HepG2 (cell line): ENCODE measurements around the gene RHEBL1. TPM values are rescaled to one million over a fixed set of nuclear protein-coding genes. Genes with fewer than 3 reads are reported as not detected.

ENCODE experiments used
- ATAC-seq: fragments of 200-7000 bp; cut with Tn5 transposase; 3 replicates; pipeline ENCODE4 v1.9.1; 2020; ENCODE audit warnings: mild to moderate bottlenecking, moderate library complexity
- BruUV-seq: library from RNA; stranded (reverse); fragments of 400-500 nt; replicated peaks from 2 replicates; lab custom pipeline; 2021; lab: Mats Ljungman, UMichigan
- CTCF ChIA-PET: fragments of 300-600 bp; formaldehyde crosslinking; extraction: SDS; loops from one replicate; lab custom pipeline; 2021; ENCODE audit warnings: low total read pairs, inconsistent platforms, low intra/inter-chr PET ratio; lab: Yijun Ruan, JAX
- POLR2A ChIA-PET: fragments of 350-600 bp; sonication (Branson Sonifier 250); formaldehyde crosslinking; loops from one replicate; lab custom pipeline; 2020; ENCODE audit warnings: antibody characterized with exemption, inconsistent platforms; lab: Yijun Ruan, JAX
- DNase-seq: peaks from one replicate; pipeline ENCODE4 v3.0.0-alpha.2; 2015; ENCODE audit warnings: low spot score
- FAIRE-seq: peaks from 3 replicates; lab custom pipeline; 2011; peaks lifted over from hg19 to GRCh38; lab: Jason Lieb, UNC
- H2AFZ ChIP-seq: one replicate; pipeline ENCODE4 v1.6.1; 2011; ENCODE audit warnings: low read length, inconsistent platforms
- H3K27ac ChIP-seq: fragments of 300-600 bp; 3 replicates; pipeline ENCODE4 v1.8.0; 2011; ENCODE audit warnings: mixed run types, mild to moderate bottlenecking, mixed read lengths, low read length, inconsistent platforms; ENCODE audit not compliant: insufficient read depth; ENCODE audit errors: extremely low read length
- H3K27me3 ChIP-seq, 2 experiments: fragments of 200-600 bp in 1 of 2; 2 replicates in 1 of 2; 3 replicates in 1 of 2; pipeline versions ENCODE4 v1.6.0 to v1.8.0; 2011; ENCODE audit warnings: low read length in 2 of 2, mild to moderate bottlenecking in 2 of 2, moderate library complexity in 2 of 2, inconsistent platforms in 1 of 2; ENCODE audit not compliant: insufficient read depth in 2 of 2, control insufficient read depth in 1 of 2
- H3K36me3 ChIP-seq, 2 experiments: fragments of 200-600 bp in 1 of 2; replicated peaks in 1 of 2; 2 replicates in 1 of 2; 3 replicates in 1 of 2; pipeline versions ENCODE4 v1.5.1 to v1.8.0; 2011; ENCODE audit warnings: low read length in 2 of 2, inconsistent platforms in 1 of 2; ENCODE audit not compliant: insufficient read depth in 2 of 2, control insufficient read depth in 1 of 2
- H3K4me1 ChIP-seq: 2 replicates; pipeline ENCODE4 v1.5.1; 2012; ENCODE audit warnings: low read length, inconsistent platforms; ENCODE audit not compliant: insufficient read depth
- H3K4me2 ChIP-seq: 2 replicates; pipeline ENCODE4 v1.6.0; 2011; ENCODE audit warnings: low read depth, low read length, inconsistent platforms
- H3K4me3 ChIP-seq, 3 experiments: fragments of 200-600 bp in 1 of 3; sonication (generic), shearing (Covaris generic) in 1 of 3; replicated peaks in 1 of 3; 2 replicates each; pipeline ENCODE4 v1.5.1; 2011 to 2016; ENCODE audit warnings: low read length in 3 of 3, inconsistent platforms in 2 of 3, low read depth in 2 of 3, mild to moderate bottlenecking in 2 of 3, control low read depth in 1 of 3, mixed read lengths in 1 of 3; ENCODE audit not compliant: insufficient read depth in 1 of 3
- H3K79me2 ChIP-seq: one replicate; pipeline ENCODE4 v1.6.1; 2011; ENCODE audit warnings: low read length, inconsistent platforms; ENCODE audit not compliant: insufficient read depth
- H3K9ac ChIP-seq: 2 replicates; pipeline ENCODE4 v1.6.0; 2011; ENCODE audit warnings: mild to moderate bottlenecking, low read depth, low read length, inconsistent platforms; ENCODE audit not compliant: insufficient read depth
- H3K9me3 ChIP-seq: 2 replicates; pipeline ENCODE4 v1.5.1; 2012; ENCODE audit warnings: mild to moderate bottlenecking, low read length
- H4K20me1 ChIP-seq: 2 replicates; pipeline ENCODE4 v1.6.0; 2011; ENCODE audit warnings: inconsistent platforms, mild to moderate bottlenecking, low read length, moderate library complexity; ENCODE audit not compliant: insufficient read depth
- ATRX ChIP-seq: sonication (generic); formaldehyde crosslinking; IDR thresholded peaks from 2 replicates; pipeline ENCODE4 v1.4.0; 2020; ENCODE audit warnings: missing genetic modification reagents, borderline replicate concordance
- HNRNPLL ChIP-seq: fragments of 200-400 bp; formaldehyde crosslinking; IDR thresholded peaks from 2 replicates; pipeline ENCODE4 v1.6.1; 2017; ENCODE audit warnings: mild to moderate bottlenecking, low read depth, low read length; ENCODE audit not compliant: poor library complexity, severe bottlenecking
- MBNL3 ChIP-seq: fragments of 250-450 bp; sonication (Bioruptor Pico); conservative IDR thresholded peaks from 2 replicates; pipeline ENCODE4 v1.8.0; 2022; ENCODE audit warnings: mild to moderate bottlenecking, inconsistent platforms
- NFKB2 ChIP-seq: sonication (generic); formaldehyde crosslinking; IDR thresholded peaks from 2 replicates; pipeline ENCODE4 v1.4.0; 2020; ENCODE audit warnings: missing genetic modification reagents, borderline replicate concordance
- SAFB2 ChIP-seq: sonication (generic); formaldehyde crosslinking; IDR thresholded peaks from 2 replicates; pipeline ENCODE4 v1.5.1; 2020; ENCODE audit warnings: missing genetic modification reagents, low read depth, mild to moderate bottlenecking, borderline replicate concordance
- SMC3 ChIP-seq: IDR thresholded peaks from 2 replicates; pipeline ENCODE4 v1.6.1; 2011; ENCODE audit warnings: low read length, improper control_type of control experiment
- STAG1 ChIP-seq: sonication (generic); formaldehyde crosslinking; IDR thresholded peaks from 2 replicates; pipeline ENCODE4 v1.4.0; 2020; ENCODE audit warnings: missing genetic modification reagents
- ZNF7 ChIP-seq: IDR thresholded peaks from 2 replicates; pipeline ENCODE4 v1.6.1; 2016; ENCODE audit warnings: missing biosample characterization, missing genetic modification reagents
- WGBS: methylation state at CpG from one replicate; pipeline ENCODE4 v1.1.6; 2017; ENCODE audit warnings: low lambda C conversion rate; 5-methylcytosine and 5-hydroxymethylcytosine counted together
- in situ Hi-C: cut with HindIII; loops from 2 replicates; pipeline ENCODE4 v1.10.0; 2017; ENCODE audit warnings: low pct_unique_long_range_greater_than_20kb; ENCODE audit not compliant: extremely low pct_ligation_motif_present
- intact Hi-C: fragments of 100-400 bp; cut with micrococcal nuclease; formaldehyde crosslinking; loops from one replicate; pipeline ENCODE4 v1.10.0; 2022; ENCODE audit not compliant: unreplicated experiment
- polyA plus RNA-seq, 8 experiments: library from polyadenylated mRNA; depleted of rRNA in 3 of 8; stranded (reverse) in 7 of 8; unstranded in 1 of 8; fragments of >200 nt; fragmentation: Illumina TruSeq in 4 of 8; extraction: Trizol in 4 of 8; gene quantifications; 2 replicates each; pipeline versions ENCODE4 v1.2.1 to v1.2.3, GENCODE V29; 2011 to 2016; ENCODE audit warnings: low read depth in 4 of 8, missing spikeins in 1 of 8, mixed read lengths in 1 of 8; ENCODE audit not compliant: insufficient read depth in 1 of 8
- total RNA-seq, 5 experiments: library from RNA; depleted of rRNA; stranded (reverse); fragments of >200 nt; fragmentation: Illumina TruSeq; extraction: Trizol; gene quantifications; 2 replicates each; pipeline ENCODE4 v1.2.3, GENCODE V29; 2016; ENCODE audit warnings: low read depth in 1 of 5
- TF ChIP-seq, protein P1 (sequence below): sonication (generic); formaldehyde crosslinking; IDR thresholded peaks from 2 replicates; pipeline ENCODE4 v1.5.0; 2020; ENCODE audit warnings: missing genetic modification reagents, mild to moderate bottlenecking, borderline replicate concordance
- TF ChIP-seq, protein P2 (sequence below), 2 experiments: sonication (generic) in 1 of 2; formaldehyde crosslinking in 1 of 2; IDR thresholded peaks; 2 replicates each; pipeline versions ENCODE4 v1.4.0 to v1.6.1; 2018 to 2020; ENCODE audit warnings: missing genetic modification reagents in 2 of 2, borderline replicate concordance in 1 of 2, low read depth in 1 of 2, mild to moderate bottlenecking in 1 of 2, missing biosample characterization in 1 of 2
- TF ChIP-seq, protein P3 (sequence below): sonication (generic); formaldehyde crosslinking; IDR thresholded peaks from 2 replicates; pipeline ENCODE4 v1.5.0; 2020; ENCODE audit warnings: mild to moderate bottlenecking, missing genetic modification reagents, moderate library complexity

RHEBL1 gene
- total and polyA plus RNA-seq, 2 of the 13 experiments (the other 11 are each of a cell fraction or from before 2014, with no cell fraction given) = 1.4 to 2.5 TPM

DNA sequence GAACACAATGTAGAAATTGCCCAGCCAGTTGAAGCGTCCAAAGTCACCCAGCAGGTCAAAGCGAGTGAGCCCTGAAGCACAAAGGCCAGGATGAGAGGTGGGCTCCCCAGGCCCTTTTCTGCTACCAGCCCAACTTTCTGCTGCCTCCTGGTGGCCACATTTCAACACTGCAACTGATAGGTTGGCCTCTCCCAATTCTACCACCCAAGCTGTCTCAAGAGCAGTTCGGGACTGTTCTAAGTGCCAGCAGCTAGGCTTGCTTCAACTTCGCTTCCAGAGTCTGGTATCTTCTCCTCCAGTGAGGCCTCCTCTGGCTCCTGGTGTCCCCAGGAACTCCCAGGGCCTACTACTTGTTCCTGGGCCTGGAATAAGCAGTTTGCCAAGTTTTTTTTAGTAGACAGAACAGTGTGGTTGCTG, 28.3 kb upstream of the RHEBL1 start:
- H3K4me1 ChIP-seq = peaks cover 11% of the 10 kb centered on the region; the same call in 1 of the 2 replicates
- BruUV-seq = no TSS peak
- H3K9ac ChIP-seq = no peak overlapping the region
- no peak overlapping the region for H2AFZ ChIP-seq
- in situ Hi-C loops (no loop called here), intact Hi-C loops (loop anchor here (1.0 kb wide), 1 partner anchor 34 kb away; no protein-coding TSS in a partner anchor)
- no peak overlapping the region for H3K4me2 ChIP-seq
- H3K9me3 ChIP-seq = no peaks in the 10 kb centered on the region
- peak; percentile 65 for ATAC-seq
- peaks cover 9 to 34% of the 10 kb centered on the region in 2 experiments; a peak in 4 of 5 replicates for H3K36me3 ChIP-seq
- CTCF ChIA-PET = interaction anchor here (1.3 to 1.5 kb wide), 2 partner anchors 10 to 34 kb away, joined by 6 to 9 read pairs; no protein-coding TSS in a partner anchor
- no peaks in the 10 kb centered on the region for H3K79me2 ChIP-seq
- H3K4me3 ChIP-seq = no peak overlapping the region
- no peak overlapping the region for H3K27ac ChIP-seq
- POLR2A ChIA-PET = interaction anchor here (1.2 kb wide), 1 partner anchor 28 kb away, joined by 3 read pairs; the partner anchor contains the start of gene RHEBL1
- peaks cover 3 to 20% of the 10 kb centered on the region in 2 experiments; a peak in 4 of 5 replicates for H3K27me3 ChIP-seq
- 43% methylated on average over 4 of the region's 4 CpGs for WGBS
- peaks cover 5% of the 10 kb centered on the region; the same call in 1 of the 2 replicates for H4K20me1 ChIP-seq
- peak; percentile 28 for DNase-seq
- FAIRE-seq = peak; percentile 55
- TF ChIP-seq SAFB2 (no peak), SMC3 (peak; percentile 69), NFKB2 (CRISPR knock-in tag) (peak; percentile 38; the same call in 1 of the 2 replicates), ATRX (no peak), STAG1 (CRISPR knock-in tag) (peak; percentile 53), ZNF7 (CRISPR knock-in tag) (peak; percentile 94), HNRNPLL (no peak), MBNL3 (CRISPR knock-in tag) (no peak)
- TF ChIP-seq, protein P1, sequence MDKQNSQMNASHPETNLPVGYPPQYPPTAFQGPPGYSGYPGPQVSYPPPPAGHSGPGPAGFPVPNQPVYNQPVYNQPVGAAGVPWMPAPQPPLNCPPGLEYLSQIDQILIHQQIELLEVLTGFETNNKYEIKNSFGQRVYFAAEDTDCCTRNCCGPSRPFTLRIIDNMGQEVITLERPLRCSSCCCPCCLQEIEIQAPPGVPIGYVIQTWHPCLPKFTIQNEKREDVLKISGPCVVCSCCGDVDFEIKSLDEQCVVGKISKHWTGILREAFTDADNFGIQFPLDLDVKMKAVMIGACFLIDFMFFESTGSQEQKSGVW (CRISPR knock-in tag) = no peak
- TF ChIP-seq, protein P2, sequence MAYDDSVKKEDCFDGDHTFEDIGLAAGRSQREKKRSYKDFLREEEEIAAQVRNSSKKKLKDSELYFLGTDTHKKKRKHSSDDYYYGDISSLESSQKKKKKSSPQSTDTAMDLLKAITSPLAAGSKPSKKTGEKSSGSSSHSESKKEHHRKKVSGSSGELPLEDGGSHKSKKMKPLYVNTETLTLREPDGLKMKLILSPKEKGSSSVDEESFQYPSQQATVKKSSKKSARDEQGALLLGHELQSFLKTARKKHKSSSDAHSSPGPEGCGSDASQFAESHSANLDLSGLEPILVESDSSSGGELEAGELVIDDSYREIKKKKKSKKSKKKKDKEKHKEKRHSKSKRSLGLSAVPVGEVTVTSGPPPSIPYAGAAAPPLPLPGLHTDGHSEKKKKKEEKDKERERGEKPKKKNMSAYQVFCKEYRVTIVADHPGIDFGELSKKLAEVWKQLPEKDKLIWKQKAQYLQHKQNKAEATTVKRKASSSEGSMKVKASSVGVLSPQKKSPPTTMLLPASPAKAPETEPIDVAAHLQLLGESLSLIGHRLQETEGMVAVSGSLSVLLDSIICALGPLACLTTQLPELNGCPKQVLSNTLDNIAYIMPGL (CRISPR knock-in tag; IDR thresholded peaks at IDR 0.05; ENCODE audit: borderline replicate concordance in 1 of 2, low read depth in 1 of 2) = 0 out of 4 replicates have a peak, but pooled peaks of 1 of the 2 experiments have one; percentile 35
- TF ChIP-seq, protein P3, sequence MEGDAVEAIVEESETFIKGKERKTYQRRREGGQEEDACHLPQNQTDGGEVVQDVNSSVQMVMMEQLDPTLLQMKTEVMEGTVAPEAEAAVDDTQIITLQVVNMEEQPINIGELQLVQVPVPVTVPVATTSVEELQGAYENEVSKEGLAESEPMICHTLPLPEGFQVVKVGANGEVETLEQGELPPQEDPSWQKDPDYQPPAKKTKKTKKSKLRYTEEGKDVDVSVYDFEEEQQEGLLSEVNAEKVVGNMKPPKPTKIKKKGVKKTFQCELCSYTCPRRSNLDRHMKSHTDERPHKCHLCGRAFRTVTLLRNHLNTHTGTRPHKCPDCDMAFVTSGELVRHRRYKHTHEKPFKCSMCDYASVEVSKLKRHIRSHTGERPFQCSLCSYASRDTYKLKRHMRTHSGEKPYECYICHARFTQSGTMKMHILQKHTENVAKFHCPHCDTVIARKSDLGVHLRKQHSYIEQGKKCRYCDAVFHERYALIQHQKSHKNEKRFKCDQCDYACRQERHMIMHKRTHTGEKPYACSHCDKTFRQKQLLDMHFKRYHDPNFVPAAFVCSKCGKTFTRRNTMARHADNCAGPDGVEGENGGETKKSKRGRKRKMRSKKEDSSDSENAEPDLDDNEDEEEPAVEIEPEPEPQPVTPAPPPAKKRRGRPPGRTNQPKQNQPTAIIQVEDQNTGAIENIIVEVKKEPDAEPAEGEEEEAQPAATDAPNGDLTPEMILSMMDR (CRISPR knock-in tag) = peak; percentile 83
